ENCODE results near the gene NTSR1.

The NTSR1 gene

GRCh38 chr20:62787866-62788265, 79.2 kb downstream of the NTSR1 start:
- Histone ChIP-seq H3K27me3 (replicated peaks) (no peaks in the 10 kb centered on the region), H3K36me3 (replicated peaks) (no peaks in the 10 kb centered on the region), H3K27ac (no peak overlapping the region), H3K4me3 (ENCODE audit: low read depth, low read length) (no peak overlapping the region)
- no peak for TF ChIP-seq CTCF (IDR thresholded peaks at IDR 0.05; ENCODE audit: low read depth, low read length, missing control alignments)
- in situ Hi-C loops (cut with HindIII; ENCODE audit: low pct_ligation_motif_present, low sequenced_read_pairs): no loop called here
- no peak for DNase-seq

DNA sequence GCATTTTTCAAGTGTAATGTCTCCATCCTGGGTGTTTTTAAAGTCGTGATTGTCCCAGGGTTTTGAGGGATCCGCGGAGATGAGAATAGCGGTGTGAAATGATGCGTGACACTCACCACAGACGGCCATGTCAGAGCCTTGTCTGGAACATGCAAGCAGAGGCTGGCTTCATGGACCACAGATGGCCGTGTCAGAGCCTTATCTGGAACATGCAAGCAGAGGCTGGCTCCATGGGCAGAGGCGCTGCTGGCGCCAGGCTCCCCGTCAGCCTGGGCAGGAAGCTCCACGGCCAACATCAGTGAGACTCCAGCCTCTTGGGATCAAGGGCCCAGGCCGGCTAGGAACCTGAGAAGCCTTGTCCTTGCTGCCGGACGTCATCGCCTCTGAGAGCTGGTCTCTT, 80.0 kb downstream of the NTSR1 start:
- Histone ChIP-seq H3K27ac (no peak overlapping the region), H3K4me3 (ENCODE audit: low read depth, low read length) (no peak overlapping the region), H3K36me3 (replicated peaks) (no peaks in the 10 kb centered on the region), H3K27me3 (replicated peaks) (no peaks in the 10 kb centered on the region)
- in situ Hi-C loops (cut with HindIII; ENCODE audit: low pct_ligation_motif_present, low sequenced_read_pairs): no loop called here
- DNase-seq: no peak
- no peak for TF ChIP-seq CTCF (IDR thresholded peaks at IDR 0.05; ENCODE audit: low read depth, low read length, missing control alignments)

DNA sequence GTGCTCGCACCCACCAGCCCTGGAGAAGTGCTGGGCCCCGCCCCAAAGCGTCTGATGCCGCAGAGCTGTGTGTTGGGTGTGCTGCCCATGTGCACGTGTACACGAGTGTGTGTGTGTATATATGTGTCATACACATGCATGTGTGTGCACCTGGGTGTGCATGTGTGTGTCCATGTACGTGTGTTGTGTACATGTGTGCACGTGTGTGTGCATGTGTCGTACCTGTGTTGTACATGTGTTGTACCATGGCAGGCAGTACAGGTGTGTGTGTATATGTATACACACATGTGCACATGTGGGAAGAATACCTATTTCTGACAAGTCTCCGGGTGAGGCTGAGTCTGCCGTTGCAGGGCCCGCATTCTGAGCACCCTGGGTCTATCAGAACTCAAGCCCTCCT, 81.4 kb downstream of the NTSR1 start:
- no peak for TF ChIP-seq CTCF (IDR thresholded peaks at IDR 0.05; ENCODE audit: low read depth, low read length, missing control alignments)
- no peak overlapping the region for H3K4me3 ChIP-seq (ENCODE audit: low read depth, low read length)
- in situ Hi-C loops (cut with HindIII; ENCODE audit: low pct_ligation_motif_present, low sequenced_read_pairs): no loop called here

GRCh38 chr20:62791301-62792181, 82.9 kb downstream of the NTSR1 start:
- DNase-seq: peak; percentile 85
- Histone ChIP-seq H3K4me3 (ENCODE audit: low read depth, low read length) (no peak overlapping the region), H3K27me3 (replicated peaks) (no peaks in the 10 kb centered on the region), H3K36me3 (replicated peaks) (no peaks in the 10 kb centered on the region), H3K27ac (peak overlapping the region; percentile 54)
- in situ Hi-C loops (cut with HindIII; ENCODE audit: low pct_ligation_motif_present, low sequenced_read_pairs): no loop called here
- TF ChIP-seq CTCF (IDR thresholded peaks at IDR 0.05; ENCODE audit: low read depth, low read length, missing control alignments): peak; percentile 99

More for the DNA sequence above, 81.4 kb downstream of the NTSR1 start:
- Histone ChIP-seq H3K27ac (no peak overlapping the region), H3K27me3 (replicated peaks) (no peaks in the 10 kb centered on the region), H3K36me3 (replicated peaks) (no peaks in the 10 kb centered on the region)
- DNase-seq: no peak

GRCh38 chr20:62792182-62792939, 83.7 kb downstream of the NTSR1 start:
- no peak overlapping the region for H3K4me3 ChIP-seq (ENCODE audit: low read depth, low read length)
- TF ChIP-seq CTCF (IDR thresholded peaks at IDR 0.05; ENCODE audit: low read depth, low read length, missing control alignments): no peak
- in situ Hi-C loops (cut with HindIII; ENCODE audit: low pct_ligation_motif_present, low sequenced_read_pairs): no loop called here
- H3K27me3 ChIP-seq (replicated peaks): no peaks in the 10 kb centered on the region
- peak; percentile 73 for DNase-seq
- peak overlapping the region; percentile 54 for H3K27ac ChIP-seq
- no peaks in the 10 kb centered on the region for H3K36me3 ChIP-seq (replicated peaks)
